NCI-H1436 (cell line): ENCODE results near the gene AP5S1.
"Not testable (repeated sequence)": the region's sequence is repeated elsewhere in the genome, so short reads cannot be mapped to it uniquely, and the experiment has no call there.

Experiments
- DNase-seq: peaks from one replicate; lab custom pipeline; 2025; lab: John Stamatoyannopoulos, UW

Gene AP5S1

DNA sequence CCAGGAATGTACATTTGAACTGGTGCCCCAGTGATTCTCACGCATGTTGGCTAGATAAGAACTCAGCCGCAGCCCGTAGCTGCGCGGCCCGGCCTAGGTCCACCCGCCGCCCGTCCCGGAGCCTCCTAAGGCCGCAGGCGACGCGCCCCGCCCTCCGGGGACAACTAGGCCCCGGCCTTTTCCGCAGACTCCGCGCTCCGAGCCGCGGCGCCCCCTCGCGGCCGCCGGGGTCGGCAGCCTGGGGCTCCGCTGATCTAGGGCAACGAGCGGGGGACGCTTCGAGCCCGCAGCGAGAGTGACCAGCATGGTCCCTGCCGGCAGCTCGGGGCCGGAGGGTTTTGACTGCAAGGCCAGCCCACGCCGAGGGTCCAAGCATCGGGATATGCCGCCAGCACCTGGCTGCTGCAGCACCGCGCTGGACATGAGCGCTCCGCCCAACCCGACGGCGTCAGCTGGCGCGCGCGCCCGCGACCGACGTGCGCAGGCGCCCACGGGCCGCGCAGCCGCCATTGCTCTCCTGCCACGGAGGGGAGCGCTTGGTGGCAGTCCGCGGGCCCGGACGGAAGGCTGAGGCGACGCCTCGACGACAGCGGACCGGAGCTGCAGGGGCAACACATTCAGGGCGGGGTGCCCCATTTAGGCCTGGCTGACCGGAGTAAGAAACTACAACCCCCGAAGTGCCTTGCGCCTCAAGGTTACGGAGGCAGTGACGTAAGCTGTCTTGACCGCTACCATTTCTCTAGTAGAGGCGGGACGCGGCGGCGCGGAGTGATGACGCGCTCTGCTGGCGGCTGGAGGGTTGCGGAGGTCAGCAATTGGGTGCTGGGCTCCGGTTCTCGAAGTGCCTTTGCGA lies at the start of gene AP5S1:
AP5S1 (plus strand) TSS at position 500 of the 853 bp plus-strand sequence. CDS start 1,571 bp downstream, outside the sequence.
- peak; percentile 84 for DNase-seq

- DNase-seq, result no peak
Measured at GRCh38 chr20:3771552-3772058, 48.7 kb upstream of the AP5S1 start.

DNA sequence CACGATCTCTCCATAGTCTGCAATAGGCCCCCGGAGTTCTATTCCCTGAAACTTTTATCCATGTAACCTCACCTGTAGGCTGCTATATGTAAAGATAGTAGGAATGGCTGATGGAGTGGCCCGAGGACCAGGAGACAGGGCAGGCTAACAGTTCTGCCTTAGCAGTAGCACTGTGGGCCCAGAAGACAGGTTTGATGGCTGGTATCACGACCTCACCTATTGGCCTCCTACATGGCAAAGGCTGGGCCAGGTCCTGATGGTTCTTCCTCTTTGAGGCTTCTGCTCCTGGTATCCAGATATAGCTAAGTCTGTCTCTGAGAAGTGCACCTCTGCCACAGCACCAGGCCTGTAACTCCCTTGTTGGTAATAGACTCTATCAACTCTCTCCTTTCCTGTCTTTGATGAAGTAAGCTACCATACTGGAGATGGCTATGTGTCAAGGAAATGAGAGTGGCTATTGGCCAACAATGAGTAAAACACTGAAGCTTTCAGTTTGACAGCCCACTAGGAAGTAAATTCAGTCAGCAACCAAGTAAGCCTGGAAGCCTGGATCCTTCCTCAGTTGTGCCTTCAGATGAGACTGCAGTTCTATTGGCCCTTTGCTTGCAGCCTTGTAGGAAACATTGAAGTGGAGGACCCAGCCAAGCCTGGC lies 44.8 kb upstream of the AP5S1 start:
- no peak for DNase-seq

GRCh38 chr20:3777381-3777715 lies 43.0 kb upstream of the AP5S1 start:
- DNase-seq, result no peak

GRCh38 chr20:3777716-3778629 lies 42.4 kb upstream of the AP5S1 start:
- peak; percentile 43 for DNase-seq

DNA sequence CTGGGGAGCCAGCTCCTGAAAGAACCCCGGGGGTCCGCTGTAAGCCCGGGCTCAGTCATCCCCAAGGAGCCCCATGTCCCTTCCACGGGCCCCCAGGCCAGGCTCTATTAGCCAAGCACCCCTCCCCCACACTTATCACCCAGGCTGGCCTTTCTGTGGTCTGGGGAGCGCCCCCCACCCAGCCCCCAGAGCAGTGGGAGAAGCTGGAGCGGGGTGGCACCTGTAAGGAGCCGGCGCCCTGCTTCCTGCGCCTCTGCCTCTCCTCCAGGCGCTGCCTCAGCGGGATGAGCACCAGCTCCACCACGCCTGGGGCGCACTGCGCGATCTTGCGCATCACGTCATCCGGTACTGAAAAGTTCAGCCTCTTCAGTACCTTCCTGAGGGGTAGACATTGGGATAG lies 41.4 kb upstream of the AP5S1 start:
- DNase-seq, result no peak

DNA sequence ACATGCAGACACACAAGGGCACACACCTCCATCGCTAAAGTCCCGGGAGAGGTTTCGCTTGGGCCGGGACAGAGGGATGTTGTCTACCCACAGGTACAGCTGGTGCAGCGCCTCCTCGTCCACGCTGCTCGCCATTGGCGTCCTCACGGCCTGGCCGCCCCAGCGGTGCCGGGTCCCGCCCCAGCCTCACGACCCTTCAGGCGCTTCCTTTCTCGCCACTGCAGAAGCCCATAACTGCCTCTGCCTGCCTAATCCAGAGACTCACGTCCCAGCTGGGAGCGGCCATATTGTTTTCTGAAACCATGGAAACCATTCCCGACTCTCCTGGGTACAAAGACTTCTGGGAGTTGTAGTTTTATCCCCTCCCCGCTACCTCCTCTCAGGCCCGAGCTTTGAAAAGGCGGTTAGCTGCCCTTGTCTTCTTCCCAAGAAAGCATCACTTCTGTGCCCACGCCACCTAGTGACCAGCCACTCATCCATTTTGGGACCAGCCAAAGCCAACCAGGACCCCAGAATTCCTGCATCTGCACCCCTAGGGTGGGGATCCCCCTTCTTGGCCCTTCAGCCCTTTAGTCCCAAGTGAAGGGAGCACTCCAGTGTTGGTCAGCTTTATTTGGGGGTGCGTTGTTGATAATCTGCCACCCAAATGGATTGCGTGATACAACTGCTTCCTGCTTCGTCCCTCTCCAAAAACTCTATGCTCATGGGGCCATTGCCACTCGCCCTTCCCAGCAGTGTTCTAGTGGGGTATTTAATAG lies 39.0 kb upstream of the AP5S1 start, which contains the start of gene SPEF1:
SPEF1 (minus strand) TSS at position 296 of the 758 bp plus-strand sequence; CDS start at position 135, 161 bp downstream.
- peak; percentile 83 for DNase-seq

DNA sequence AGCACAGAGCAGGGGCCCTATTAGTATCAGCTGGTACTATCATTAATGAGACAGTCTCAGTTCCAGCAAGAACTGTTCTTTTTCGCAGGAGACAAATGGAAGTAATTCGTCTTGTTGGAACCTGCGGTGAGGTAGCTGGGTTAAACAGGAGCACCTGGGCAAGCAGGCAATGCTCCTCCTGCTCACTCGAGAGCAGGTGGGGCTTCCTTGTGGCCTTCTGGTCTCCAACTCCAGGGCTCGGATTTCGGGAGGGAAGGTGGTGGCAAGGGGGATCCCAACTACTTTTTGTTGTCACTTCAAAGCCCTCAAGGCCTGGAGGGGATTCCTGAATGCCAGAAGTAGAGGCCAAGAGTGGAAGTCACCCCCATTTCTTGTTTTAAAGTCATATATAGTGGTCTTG lies 37.8 kb upstream of the AP5S1 start:
- DNase-seq, result no peak

DNA sequence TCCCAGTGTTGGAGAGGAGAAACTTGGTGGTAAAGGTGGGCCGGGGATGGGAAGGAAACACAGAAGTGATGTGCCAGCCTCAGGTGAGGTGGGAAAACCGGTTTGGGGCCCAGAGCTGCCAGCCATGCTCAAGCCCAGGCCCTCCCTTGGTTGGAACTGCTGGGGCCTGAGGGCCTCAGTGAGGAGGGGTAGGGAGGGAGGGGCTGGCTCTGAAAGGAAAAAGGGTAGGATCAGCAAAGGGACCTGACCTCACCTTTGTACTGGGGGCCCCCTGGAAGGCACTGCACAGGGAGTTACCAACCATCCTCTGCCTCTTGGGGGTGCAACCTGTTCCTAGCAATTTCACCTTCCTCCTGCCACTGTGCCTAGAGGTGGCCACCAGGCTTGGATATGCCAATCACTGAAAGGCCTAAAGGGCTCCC lies 37.3 kb upstream of the AP5S1 start:
- no peak for DNase-seq

GRCh38 chr20:3783511-3784195 lies 36.7 kb upstream of the AP5S1 start:
- DNase-seq, result no peak

DNA sequence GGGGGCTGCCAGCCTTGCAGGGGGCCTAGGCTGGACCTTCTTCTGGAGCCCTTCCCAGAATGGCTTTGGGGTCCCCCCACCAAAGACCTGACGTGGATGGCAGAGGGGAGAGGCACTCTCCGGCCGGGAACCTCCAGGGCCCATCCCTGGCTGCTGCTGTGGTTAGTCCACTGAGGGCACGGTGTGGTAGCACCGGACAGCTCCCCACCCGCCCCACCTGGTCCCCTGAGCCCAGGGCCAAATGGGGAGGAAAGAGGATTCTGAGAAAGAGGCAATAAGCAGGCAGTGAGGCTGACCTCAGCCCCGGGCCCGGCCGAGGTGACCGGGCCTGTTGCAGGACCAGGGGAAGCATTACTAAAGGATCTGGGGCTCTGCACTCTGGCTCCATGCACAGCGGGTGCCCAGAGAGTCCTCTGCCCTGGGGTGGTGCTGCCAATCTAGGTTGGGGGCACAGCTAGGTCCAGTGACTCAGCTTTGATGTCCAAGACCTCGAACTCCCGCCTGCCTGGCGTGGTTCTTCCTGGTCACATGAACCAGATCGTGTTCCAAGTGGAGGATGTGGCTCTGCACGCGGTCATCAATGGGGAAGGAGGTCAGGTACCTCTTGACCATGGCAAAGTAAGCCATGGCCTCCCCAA lies 36.0 kb upstream of the AP5S1 start:
- no peak for DNase-seq

- DNase-seq, result no peak
Measured at GRCh38 chr20:3784863-3785239, 35.5 kb upstream of the AP5S1 start.

DNA sequence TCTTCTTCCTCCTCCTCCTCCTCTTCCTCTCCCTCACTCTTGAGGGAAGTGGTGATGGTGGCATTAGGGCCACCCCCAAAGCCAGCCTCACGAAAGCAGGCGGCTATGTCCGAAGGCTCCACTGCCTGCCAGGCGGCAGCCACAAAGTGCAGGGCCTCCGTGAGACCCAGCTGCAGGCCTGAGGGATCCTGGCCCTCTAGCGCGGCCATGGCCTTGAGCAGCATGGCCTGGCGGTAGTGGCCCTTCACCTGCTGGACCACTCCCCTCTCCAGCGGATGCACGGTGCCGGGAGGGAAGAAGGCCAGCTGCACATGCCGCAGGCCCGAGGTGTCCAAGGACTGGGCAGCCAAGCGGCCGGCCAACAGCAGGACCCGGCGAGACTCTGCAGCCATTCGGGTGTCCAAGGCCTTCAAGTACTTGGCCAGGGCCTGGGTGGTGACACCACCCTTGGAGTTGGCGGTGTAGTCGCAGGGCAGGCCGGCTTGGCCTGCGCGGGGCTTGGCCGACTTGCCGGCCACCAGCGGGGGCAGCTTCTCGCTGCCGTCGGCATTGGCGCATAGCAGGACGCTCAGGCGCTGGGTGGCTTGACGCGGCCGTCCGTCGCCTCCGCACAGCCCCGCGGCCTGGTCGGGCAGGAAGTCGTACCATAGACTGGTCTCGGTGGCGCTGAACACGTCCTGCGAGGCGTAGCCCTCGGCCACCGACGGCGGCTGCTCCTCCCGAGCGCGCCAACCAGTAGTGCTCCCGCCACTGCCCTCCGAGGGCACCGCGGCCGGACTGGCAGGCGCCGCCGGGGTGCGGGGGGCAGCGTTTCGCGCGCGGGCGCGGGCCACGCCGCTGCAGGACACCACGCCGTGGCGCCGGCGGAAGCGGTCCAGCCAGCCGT lies 34.9 kb upstream of the AP5S1 start:
- DNase-seq, result no peak

- peak; percentile 31 for DNase-seq
Measured at GRCh38 chr20:3786126-3786484, 34.2 kb upstream of the AP5S1 start.

GRCh38 chr20:3786665-3787323 lies 33.6 kb upstream of the AP5S1 start, which contains the start of gene CENPB:
Gene CENPB, minus strand, starts transcription at chr20:3786740. Its CDS starts 257 bp downstream, at chr20:3786483.
- DNase-seq, result peak; percentile 80

DNA sequence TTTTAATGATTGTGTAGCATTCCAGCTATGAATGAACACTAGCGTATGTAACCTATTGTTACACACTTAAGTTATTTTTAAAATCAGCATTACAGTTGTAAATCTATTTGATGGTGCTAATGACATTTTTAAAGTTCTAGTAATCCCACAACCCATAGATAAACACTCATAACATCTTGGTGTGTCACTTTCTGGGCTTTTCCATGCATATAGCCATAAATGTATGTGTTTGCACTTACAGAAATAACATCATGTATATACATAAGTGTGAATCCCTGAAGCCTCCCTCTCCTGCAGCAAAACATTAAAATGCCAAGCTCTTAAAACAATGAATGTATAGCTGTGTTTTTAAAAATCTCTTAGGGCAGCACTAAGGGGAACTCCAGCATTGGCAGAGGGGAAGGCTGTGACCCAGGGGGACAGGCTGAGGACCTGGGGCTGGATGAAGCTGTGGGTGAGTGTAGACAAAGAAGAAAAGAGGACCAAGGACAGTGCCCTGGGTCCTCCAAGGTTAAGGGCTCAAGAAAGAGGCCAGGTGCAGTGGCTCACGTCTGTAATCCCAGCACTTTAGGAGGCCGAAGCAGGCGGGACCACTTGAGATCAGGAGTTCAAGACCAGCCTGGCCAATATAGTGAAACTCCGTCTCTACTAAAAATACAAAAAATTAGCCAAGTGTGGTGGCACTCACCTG lies 32.9 kb upstream of the AP5S1 start:
- no peak for DNase-seq

- DNase-seq, result peak; percentile 8
Measured at GRCh38 chr20:3788685-3789155, 31.6 kb upstream of the AP5S1 start.

- not testable (repeated sequence) for DNase-seq
Measured at GRCh38 chr20:3789201-3789600, 31.1 kb upstream of the AP5S1 start.
